Memory B cell (primary cell): Measurements from ENCODE around the gene ZNF488.

Source experiments
- ATAC-seq: fragments of 150-1000 bp; cut with Tn5 transposase; 2 replicates; pipeline ENCODE4 v1.10.0; 2021; ENCODE audit warnings: low read depth, mild to moderate bottlenecking, moderate library complexity
- DNase-seq, 2 donors: peaks; one replicate each; pipeline ENCODE4 v3.0.0; 2022; ENCODE audit warnings: low spot score in 2 of 2
- H3K27ac Mint-ChIP-seq: one replicate; pipeline ENCODE4 v1.8.0; 2022; ENCODE audit warnings: mild to moderate bottlenecking, moderate library complexity, mixed read lengths
- H3K27me3 Mint-ChIP-seq: one replicate; pipeline ENCODE4 v1.8.0; 2022; ENCODE audit warnings: mixed read lengths
- H3K36me3 Mint-ChIP-seq: one replicate; pipeline ENCODE4 v1.8.0; 2022; ENCODE audit warnings: mild to moderate bottlenecking, mixed read lengths
- H3K4me1 Mint-ChIP-seq: one replicate; pipeline ENCODE4 v1.8.0; 2022; ENCODE audit warnings: mixed read lengths
- H3K4me3 Mint-ChIP-seq: one replicate; pipeline ENCODE4 v1.8.0; 2022; ENCODE audit warnings: mild to moderate bottlenecking, moderate library complexity, mixed read lengths
- H3K9me3 Mint-ChIP-seq: one replicate; pipeline ENCODE4 v1.8.0; 2022; ENCODE audit warnings: mixed read lengths

ZNF488 gene

GRCh38 chr10:47325303-47326291 lies 58.5 kb downstream of the ZNF488 start:
- H3K4me1 Mint-ChIP-seq = peaks cover 4% of the 10 kb centered on the region
- DNase-seq (no peak), ATAC-seq (no peak)
- H3K4me3 Mint-ChIP-seq = no peak overlapping the region
- H3K9me3 Mint-ChIP-seq = peaks cover 12% of the 10 kb centered on the region
- H3K27ac Mint-ChIP-seq = no peak overlapping the region
- H3K36me3 Mint-ChIP-seq = no peaks in the 10 kb centered on the region
- H3K27me3 Mint-ChIP-seq = peaks cover 7% of the 10 kb centered on the region

- no peak for ATAC-seq
- Mint-ChIP-seq H3K27ac (no peak overlapping the region), H3K4me3 (no peak overlapping the region), H3K27me3 (peaks cover 9% of the 10 kb centered on the region), H3K4me1 (peaks cover 4% of the 10 kb centered on the region), H3K36me3 (no peaks in the 10 kb centered on the region), H3K9me3 (peaks cover 12% of the 10 kb centered on the region)
- DNase-seq = no peak
Measured at GRCh38 chr10:47323636-47324296, 60.3 kb downstream of the ZNF488 start.

DNA sequence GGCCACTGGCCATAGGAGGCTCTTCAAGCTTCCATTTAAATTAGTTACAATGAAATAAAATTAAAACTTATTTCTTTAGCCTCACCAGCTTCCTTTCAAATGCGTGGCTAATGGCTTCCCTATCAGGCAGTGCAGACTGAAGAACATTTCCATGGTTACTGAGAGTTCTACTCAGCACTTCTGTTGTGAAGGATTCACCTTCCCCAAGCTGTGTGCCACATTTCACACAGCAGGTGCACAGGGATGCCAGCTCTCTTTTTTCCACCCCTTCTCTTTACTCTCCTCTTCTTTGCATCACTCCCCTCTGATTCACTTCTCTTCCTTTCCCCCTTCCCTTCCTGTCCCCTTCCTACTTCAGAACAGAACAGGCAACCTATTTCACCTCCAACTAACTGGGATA lies 61.0 kb downstream of the ZNF488 start:
- Mint-ChIP-seq H3K9me3 (peaks cover 6% of the 10 kb centered on the region), H3K27ac (no peak overlapping the region), H3K4me1 (peaks cover 3% of the 10 kb centered on the region), H3K27me3 (peaks cover 11% of the 10 kb centered on the region), H3K36me3 (no peaks in the 10 kb centered on the region), H3K4me3 (no peak overlapping the region)
- DNase-seq (no peak), ATAC-seq (no peak)

- Mint-ChIP-seq H3K9me3 (peaks cover under 1% of the 10 kb centered on the region), H3K36me3 (no peaks in the 10 kb centered on the region), H3K4me1 (peaks cover 2% of the 10 kb centered on the region), H3K27ac (no peak within 1 kb of the TSS), H3K27me3 (peaks cover 11% of the 10 kb centered on the region), H3K4me3 (no peak within 1 kb of the TSS)
- DNase-seq (no peak), ATAC-seq (no peak)
Measured at GRCh38 chr10:47322300-47323061, 61.6 kb downstream of the ZNF488 start, which contains the start of gene GDF2. GDF2 (plus strand) TSS chr10:47322454; CDS start chr10:47322669, 215 bp downstream.

DNA sequence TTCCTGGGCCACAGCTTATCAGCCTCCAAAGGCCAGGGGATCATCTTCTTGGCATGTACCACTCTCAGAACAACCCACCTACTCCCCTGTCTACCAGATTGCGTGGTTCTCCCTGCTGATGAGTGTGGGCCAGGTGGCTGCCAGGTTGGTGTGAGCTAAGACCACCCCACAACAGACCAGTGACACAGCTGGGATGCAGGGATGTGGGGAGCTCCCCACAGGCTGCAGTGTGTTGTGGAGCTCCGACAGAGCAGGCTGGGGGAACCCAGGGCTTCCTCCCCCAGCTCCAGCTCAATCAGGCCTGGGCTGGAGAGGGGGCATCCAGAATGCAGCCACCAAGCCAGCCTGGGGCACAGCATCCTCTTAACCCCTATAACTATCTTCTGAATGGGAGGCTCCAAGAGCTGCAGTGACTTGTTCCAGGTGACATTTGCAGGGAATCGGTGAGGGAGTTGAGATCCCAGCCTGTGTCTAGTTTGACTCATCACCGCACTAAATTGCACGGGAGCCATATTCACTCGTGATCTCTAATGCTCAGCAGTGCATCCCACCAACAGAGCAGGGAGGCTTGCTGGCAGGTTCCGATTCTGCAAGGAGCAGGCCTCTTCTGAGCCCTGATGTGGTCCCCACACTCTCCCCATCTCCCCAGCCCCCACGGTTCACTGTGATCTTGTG lies 62.4 kb downstream of the ZNF488 start:
- Mint-ChIP-seq H3K36me3 (no peaks in the 10 kb centered on the region), H3K27ac (no peak overlapping the region), H3K27me3 (peaks cover 11% of the 10 kb centered on the region), H3K4me3 (no peak overlapping the region), H3K9me3 (no peaks in the 10 kb centered on the region), H3K4me1 (peaks cover 2% of the 10 kb centered on the region)
- DNase-seq (no peak), ATAC-seq (no peak)

GRCh38 chr10:47320812-47321211 lies 63.3 kb downstream of the ZNF488 start:
- DNase-seq (no peak), ATAC-seq (no peak)
- Mint-ChIP-seq H3K27me3 (peaks cover 11% of the 10 kb centered on the region), H3K4me1 (peaks cover 2% of the 10 kb centered on the region), H3K9me3 (no peaks in the 10 kb centered on the region), H3K36me3 (no peaks in the 10 kb centered on the region), H3K4me3 (no peak overlapping the region), H3K27ac (no peak overlapping the region)

GRCh38 chr10:47319784-47320183 lies 64.3 kb downstream of the ZNF488 start:
- H3K4me1 Mint-ChIP-seq = peaks cover 2% of the 10 kb centered on the region
- no peak for DNase-seq
- H3K27me3 Mint-ChIP-seq = peaks cover 11% of the 10 kb centered on the region
- no peak overlapping the region for H3K4me3 Mint-ChIP-seq
- H3K27ac Mint-ChIP-seq = no peak overlapping the region
- ATAC-seq = no peak
- no peaks in the 10 kb centered on the region for H3K36me3 Mint-ChIP-seq
- H3K9me3 Mint-ChIP-seq = no peaks in the 10 kb centered on the region

- no peak for DNase-seq
- H3K36me3 Mint-ChIP-seq = no peaks in the 10 kb centered on the region
- H3K9me3 Mint-ChIP-seq = no peaks in the 10 kb centered on the region
- H3K4me3 Mint-ChIP-seq = no peak overlapping the region
- H3K27ac Mint-ChIP-seq = no peak overlapping the region
- no peak for ATAC-seq
- H3K4me1 Mint-ChIP-seq = peaks cover 2% of the 10 kb centered on the region
- peaks cover 11% of the 10 kb centered on the region for H3K27me3 Mint-ChIP-seq
Measured at GRCh38 chr10:47318706-47319105, 65.4 kb downstream of the ZNF488 start.

DNA sequence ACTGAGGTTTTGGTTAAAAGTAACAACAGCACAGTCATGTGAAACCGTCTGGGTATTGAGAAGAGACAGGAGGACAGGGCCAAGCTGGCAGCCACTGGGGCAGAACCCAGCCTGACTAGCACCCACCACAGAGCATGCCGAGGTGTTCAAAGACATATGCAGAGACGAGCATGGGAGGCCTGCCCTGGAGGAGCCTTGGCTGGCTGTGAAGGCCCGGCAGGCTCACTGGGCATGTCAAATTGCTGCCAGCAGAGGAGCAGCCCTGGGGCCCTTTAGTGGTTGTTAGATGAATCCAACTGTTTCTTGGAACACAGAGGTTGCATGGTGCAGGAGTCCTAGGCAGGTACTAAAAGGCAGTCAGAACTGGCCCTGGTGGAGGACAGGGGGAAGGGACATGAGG lies 66.8 kb downstream of the ZNF488 start:
- DNase-seq (no peak), ATAC-seq (no peak)
- no peak overlapping the region for H3K4me3 Mint-ChIP-seq
- H3K4me1 Mint-ChIP-seq = peaks cover 2% of the 10 kb centered on the region
- H3K9me3 Mint-ChIP-seq = no peaks in the 10 kb centered on the region
- H3K36me3 Mint-ChIP-seq = no peaks in the 10 kb centered on the region
- peaks cover 8% of the 10 kb centered on the region for H3K27me3 Mint-ChIP-seq
- no peak overlapping the region for H3K27ac Mint-ChIP-seq

DNA sequence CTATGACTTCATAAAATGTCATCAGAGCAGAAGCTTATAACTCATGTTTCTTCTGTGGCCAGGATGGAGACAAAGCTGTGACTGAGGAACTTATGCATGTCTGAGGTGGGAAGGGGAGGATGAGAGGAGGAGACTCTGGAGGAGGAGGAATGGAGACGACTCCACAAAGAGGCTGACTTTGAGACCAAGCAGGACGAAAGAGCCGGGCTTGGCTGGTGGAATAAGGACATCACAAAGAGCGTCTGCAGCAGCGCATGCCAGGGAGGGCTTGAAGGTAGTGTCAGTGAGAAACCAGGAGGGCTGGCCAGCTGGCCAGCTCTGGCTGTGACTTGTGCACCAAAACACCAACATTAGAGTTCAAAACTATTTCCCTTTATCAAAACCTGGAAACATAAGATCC lies 68.0 kb downstream of the ZNF488 start:
- Mint-ChIP-seq H3K4me3 (no peak overlapping the region), H3K27ac (no peak overlapping the region), H3K36me3 (no peaks in the 10 kb centered on the region), H3K27me3 (peaks cover 7% of the 10 kb centered on the region), H3K4me1 (peaks cover 2% of the 10 kb centered on the region), H3K9me3 (no peaks in the 10 kb centered on the region)
- DNase-seq (no peak), ATAC-seq (no peak)
